ENCODE results near the gene MPP1.

Gene MPP1

DNA sequence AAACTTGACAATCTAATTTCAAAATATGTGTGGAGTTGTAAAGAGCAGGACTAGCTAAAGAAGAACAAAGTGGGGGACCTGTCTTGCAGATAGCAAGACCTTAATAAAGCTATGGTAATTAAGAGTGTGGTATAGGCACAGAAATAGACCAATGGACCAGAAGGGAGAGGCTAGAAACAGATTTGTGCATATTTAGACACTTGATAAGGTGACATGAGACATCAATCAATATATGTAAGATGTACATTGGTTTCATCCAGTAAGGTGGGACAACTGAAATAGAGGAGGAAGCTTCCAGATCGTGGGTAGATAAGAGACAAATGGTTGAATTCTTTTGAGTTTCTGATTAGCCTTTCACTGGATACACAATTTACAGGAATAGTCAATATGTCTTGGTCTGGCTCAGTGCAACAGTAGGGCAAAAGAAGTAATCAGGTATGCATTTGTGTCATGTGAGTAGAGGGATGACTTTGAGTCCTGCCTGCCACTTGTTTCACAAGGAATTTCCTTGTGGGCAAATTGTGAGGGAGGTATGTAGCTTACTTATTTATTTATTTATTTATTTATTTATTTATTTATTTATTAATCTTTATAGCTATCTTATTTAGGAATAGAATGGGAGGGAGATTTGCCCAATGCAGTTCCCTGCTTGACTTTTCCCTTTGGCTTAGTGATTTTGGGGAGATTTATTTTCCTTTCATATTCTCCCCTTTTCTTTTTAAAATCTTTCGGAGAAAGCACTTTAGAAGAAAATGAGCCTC, 7.2 kb upstream of the MPP1 start:
- FAIRE-seq: no peak

DNA sequence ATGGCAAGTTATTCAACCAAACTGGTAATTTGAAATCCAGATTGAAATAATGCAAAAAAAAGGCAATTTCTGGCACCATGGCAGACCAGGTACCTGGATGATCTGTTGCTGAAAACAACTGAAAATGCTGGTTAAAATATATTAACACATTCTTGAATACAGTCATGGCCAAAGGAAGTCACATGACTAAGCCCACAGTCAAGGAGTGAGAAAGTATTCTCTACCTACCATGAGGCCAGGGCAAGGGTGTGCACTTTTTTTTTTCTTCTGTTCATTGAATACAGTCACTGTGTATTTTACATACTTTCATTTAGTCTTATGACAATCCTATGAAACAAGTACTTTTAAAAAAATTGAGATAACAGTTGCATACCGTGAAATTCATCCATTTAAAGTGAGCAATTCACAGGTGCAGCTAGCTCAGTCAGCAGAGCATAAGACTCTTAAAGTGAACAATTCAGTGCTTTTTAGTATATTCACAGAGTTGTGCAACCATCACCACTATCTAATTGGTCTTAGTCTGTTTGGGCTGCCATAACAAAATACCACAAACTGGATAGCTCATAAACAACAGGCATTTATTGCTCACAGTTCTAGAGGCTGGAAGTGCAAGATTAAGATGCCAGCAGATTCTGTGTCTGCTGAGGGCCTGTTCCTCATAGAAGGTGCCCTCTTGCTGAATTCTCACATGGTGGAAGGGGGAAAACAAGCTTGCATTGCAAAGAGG, 4.8 kb upstream of the MPP1 start:
- FAIRE-seq: no peak

DNA sequence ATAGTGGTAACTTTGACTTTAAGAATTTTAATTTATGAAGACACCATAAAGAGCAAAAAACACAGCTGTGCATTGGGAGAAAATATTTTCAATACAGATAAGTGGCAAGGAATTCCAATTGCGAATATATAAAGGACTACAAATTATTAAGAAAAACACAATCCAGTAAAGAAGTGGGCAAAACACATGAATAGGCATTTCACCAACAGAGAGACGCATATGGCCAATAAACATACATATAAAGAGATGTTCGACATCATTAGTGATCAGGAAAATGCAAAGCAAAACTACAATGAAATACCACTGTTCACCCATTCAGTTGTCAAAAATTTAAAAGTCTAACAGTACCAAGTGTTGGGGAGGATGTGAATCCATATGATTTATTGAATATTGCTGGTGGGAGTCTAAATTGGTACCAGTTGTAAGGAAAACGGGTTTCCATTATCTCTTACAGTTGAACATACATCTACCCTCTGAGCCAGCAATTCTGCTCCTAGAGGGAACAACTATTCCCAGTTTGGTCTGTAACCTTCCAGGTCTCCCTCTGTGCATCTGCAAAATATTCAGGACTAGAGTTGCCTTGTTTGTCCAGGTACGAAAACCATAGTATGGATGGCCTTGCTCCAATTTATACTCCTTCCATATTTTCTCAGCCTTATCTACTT, 1.7 kb upstream of the MPP1 start:
- FAIRE-seq: no peak

DNA sequence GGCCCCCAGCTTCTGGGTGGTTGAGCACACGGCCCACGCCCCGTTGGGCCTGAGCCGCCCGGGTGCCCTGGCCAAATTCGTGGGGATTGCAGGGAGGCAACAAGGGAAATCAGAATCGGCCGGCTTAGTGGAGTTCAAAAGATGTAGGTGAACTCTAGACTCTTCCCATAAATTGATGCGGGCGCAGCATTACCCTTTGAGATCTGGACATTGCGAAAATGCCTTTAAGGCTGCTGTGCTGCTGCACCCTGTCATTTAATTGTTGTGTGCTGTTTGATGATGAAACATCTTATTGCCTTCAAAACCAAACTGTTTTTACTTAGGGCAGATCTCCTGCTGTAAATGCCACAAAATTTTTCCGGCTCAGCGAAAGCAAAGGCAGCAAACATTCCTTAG, 409 bp upstream of the MPP1 start:
- FAIRE-seq: no peak

GRCh38 chrX:154804261-154804956, 876 bp downstream of the MPP1 start:
- no peak for FAIRE-seq

GRCh38 chrX:154802947-154803346, 2.3 kb downstream of the MPP1 start:
- no peak for FAIRE-seq

DNA sequence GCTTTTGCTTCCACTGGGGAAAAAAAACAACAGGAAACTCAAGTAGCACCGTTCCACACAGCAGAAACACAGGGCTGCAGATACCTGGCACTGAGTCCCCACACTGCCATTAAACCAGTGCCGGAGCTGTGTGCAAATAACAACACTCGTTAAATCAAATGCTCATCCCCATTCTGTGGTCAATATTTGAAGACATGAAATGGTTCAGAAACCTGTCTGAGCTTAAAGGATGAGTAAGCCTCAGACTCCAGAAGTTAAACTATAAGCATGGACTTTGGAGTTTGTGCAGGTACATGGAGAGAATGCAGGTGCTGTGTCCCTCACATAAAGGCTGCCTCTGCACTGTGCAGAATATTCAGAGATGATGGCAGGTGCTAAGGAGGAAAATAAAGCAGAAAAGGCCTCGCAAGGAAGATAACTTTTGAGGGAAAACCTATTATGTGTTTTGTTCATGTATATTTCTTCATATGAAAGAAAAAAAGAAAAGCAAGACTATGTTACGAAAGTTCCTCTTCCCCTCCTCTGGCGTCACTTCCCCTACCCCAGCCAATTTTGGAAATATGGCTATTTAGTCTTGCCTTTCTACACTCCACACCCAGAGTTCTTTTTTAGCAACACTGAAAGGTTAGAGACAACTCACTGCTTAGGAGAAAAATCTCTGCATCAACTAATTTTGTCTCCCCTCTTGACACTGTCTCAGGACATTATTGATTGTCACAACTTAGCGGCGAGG, 4.6 kb downstream of the MPP1 start:
- FAIRE-seq: no peak

GRCh38 chrX:154799556-154800348, 5.5 kb downstream of the MPP1 start:
- no peak for FAIRE-seq

DNA sequence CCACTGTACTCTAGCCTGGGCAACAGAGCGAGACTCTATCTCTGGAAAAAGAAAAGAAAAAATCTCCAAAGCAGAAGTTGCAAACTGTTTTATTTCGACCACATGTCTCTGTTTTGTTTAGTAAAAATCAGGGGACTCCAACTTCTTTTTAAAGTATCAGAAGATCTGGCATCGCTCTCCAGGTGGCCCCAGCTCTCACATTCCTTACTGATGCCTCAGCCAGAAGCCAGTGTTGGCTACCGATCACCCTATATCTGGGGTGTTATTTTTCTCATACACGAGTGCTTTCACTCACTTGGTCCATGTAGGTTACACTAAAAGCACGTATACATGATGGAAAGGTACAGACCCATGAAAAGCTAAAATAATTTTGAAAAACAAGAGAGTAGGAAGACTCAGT, 8.3 kb downstream of the MPP1 start:
- FAIRE-seq: no peak

GRCh38 chrX:154795016-154795415, 10.3 kb downstream of the MPP1 start:
- FAIRE-seq: no peak

DNA sequence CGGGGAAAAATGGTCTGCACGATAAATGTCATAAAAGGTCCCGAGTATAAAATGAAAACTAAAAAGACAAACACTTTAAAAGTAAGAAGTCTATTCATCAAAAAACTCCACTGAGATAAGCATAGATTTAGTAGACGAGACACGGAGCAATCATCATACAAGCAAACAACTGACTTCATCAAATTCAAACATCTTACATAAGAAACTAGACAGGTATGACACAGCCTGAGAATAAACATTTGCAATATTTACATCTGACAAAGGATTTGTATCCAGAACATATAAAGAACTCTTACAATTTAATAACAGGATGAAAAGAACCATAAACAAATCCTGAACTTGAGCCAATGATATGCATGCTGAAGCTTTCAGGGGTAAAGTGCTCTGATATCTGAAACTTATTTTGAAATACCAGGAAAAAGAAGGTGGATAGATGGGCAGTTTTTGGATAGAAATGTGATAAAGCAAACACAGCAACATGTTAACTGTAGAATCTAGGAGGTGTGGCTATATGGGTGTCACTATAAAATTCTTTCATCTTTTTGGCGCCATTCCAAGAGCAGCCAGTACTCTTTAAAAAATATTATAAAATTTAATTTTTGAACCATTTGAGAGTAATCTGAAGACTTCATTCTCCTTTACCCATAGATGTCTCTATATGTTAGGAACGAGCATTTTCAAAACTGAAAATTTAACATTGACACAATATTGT, 12.0 kb downstream of the MPP1 start:
- FAIRE-seq: no peak

DNA sequence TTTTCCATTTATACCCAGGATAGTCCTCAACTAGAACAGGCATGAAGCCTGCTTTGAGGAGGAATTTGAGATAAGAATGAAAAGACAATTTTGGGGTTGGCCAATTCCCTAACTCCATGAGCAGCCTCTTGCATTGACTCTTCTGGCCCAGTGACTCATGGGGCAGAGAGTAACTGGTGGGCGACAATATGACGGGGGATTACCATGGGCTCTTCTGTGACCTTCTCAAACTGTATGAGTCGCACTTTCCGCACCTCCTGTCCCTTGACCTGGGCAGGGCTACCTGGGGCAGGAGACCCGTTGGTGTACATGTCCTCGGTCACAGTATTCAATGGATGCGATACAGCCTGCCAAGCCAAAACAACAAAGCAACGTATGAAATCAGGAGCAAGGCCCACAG, 13.3 kb downstream of the MPP1 start:
- no peak for FAIRE-seq

- no peak for FAIRE-seq
These were observed 13.8 kb downstream of the MPP1 start for GRCh38 chrX:154791467-154791866.

- no peak for FAIRE-seq
These were observed 19.6 kb downstream of the MPP1 start for GRCh38 chrX:154785716-154786115.

DNA sequence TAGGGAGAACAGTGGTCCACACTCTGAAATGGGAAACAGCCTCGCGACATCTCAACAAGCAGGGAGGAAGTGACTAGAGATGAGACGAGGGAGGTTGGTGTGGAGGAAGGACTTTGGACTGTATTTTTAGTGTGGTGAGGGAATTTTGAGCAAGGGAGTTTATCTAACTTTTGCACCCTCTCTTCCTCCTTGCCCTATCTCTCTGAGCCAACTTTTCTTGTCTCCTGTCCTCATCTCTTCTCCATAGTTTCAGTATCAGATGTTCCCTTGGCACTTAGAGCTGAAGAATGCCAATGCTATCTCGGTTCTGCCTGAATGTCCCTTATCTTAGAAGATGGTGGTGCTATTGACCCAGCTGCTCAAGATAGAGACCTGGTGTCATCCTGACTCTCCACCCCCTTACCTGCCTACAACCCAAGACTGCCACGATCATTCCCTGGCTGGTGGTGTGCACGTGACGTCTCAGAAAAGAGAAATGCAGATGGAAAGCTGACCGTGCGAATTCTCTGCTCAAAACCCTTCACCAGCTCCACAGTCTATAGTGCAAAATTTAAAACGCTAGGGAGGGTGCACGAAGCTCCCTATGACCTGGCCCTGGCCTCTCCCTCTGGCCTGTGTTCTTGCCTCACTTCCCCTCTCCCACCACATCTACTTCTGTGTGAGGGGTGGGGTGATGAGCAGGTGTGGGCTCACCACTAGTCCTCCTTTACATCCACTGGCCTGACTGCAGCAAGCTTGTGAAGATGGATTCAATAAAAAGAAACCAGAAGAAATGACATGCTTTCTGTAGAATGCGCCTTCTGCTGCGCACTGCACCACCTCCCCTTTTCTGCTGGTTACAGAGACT, 20.9 kb downstream of the MPP1 start:
- no peak for FAIRE-seq

DNA sequence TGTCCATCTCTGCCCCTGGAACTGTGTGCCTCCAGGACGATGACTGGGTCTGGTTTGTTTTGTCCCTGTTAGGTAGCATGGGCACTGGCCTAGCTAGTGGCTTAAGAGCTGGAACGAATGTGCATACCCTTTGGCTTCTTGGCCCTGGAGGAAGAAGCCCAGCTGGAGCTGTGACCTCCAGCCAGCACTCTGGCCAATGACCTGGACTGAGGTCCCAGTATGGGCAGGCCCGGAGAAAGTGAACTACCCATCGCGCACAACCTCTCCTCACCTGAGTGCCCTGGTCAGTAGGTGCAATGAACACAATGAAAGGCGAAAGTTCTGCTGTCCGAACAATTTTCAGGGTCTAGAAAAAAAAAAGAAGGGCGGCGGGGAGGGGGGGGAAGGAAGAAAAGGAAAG, 24.3 kb downstream of the MPP1 start:
- FAIRE-seq: no peak

DNA sequence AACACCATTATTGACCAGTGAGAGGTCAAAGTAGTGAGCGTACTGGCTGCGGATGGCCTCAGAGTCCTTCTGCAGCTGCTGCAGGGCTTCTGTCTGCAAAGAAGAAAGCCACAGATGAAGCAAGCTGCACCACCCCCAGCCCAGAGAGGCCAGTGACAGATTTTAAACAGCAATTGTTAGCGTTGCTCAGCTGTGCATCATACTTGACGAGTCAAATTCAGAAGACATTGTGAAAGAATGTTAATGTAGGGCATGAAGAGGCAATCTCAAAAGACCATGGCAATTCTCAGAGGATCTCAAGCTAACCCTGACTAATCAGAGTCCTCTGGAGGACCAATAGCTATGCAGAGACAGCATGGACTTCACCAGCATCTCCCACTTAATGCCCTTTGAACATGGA, 26.0 kb downstream of the MPP1 start:
- no peak for FAIRE-seq

- FAIRE-seq: no peak
These were observed 28.5 kb downstream of the MPP1 start for GRCh38 chrX:154776753-154777152.

GRCh38 chrX:154775419-154776349, 29.6 kb downstream of the MPP1 start:
- no peak for FAIRE-seq
